ENCODE data around the gene HIPK4.

HIPK4 gene

GRCh38 chr19:40366697-40367561 lies 23.1 kb downstream of the HIPK4 start:
- Mint-ChIP-seq H3K27me3 (ENCODE audit: low read depth, poor library complexity) (peaks cover 7% of the 10 kb centered on the region), H3K4me3 (peak overlapping the region; percentile 86), H3K9me3 (no peaks in the 10 kb centered on the region), H3K4me1 (peaks cover 41% of the 10 kb centered on the region), H3K27ac (peak overlapping the region; percentile 17), H3K36me3 (ENCODE audit: low read depth) (peaks cover 21% of the 10 kb centered on the region)
- peak; percentile 57 for DNase-seq
- TF ChIP-seq CTCF (IDR thresholded peaks at IDR 0.05) = no peak

- Mint-ChIP-seq H3K4me3 (peak overlapping the region; percentile 86), H3K27ac (no peak overlapping the region), H3K9me3 (no peaks in the 10 kb centered on the region), H3K36me3 (ENCODE audit: low read depth) (peaks cover 17% of the 10 kb centered on the region), H3K4me1 (peaks cover 45% of the 10 kb centered on the region), H3K27me3 (ENCODE audit: low read depth, poor library complexity) (peaks cover 7% of the 10 kb centered on the region)
- no peak for TF ChIP-seq CTCF (IDR thresholded peaks at IDR 0.05)
- peak; percentile 94 for DNase-seq
Observed at GRCh38 chr19:40365613-40366401, 24.2 kb downstream of the HIPK4 start.

GRCh38 chr19:40365010-40365409 lies 25.0 kb downstream of the HIPK4 start:
- Mint-ChIP-seq H3K27ac (no peak overlapping the region), H3K4me3 (peak overlapping the region; percentile 86), H3K36me3 (ENCODE audit: low read depth) (peaks cover 11% of the 10 kb centered on the region), H3K9me3 (no peaks in the 10 kb centered on the region), H3K27me3 (ENCODE audit: low read depth, poor library complexity) (peaks cover 7% of the 10 kb centered on the region), H3K4me1 (peaks cover 53% of the 10 kb centered on the region)
- DNase-seq = no peak
- no peak for TF ChIP-seq CTCF (IDR thresholded peaks at IDR 0.05)

DNA sequence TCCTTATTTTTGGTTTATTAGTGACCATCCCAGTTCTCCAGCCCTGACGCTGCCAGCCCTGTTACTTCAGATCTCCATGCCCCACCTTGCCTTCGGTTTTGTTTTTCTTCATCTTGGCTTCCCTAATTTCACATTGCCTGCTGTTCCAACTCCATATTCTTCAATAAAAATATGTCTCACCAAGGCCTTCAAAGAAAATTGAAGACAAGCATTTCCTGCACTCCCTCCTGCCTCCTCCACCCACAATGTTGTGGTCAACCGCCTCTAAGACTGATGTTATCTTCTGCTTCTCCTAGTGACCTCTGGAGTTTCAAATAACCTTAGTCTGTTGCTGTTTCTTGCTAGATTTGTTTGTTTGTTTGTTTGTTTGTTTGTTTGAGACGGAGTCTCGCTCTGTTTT lies 26.9 kb downstream of the HIPK4 start:
- DNase-seq = no peak
- Mint-ChIP-seq H3K9me3 (no peaks in the 10 kb centered on the region), H3K27me3 (ENCODE audit: low read depth, poor library complexity) (peaks cover 7% of the 10 kb centered on the region), H3K4me1 (peaks cover 58% of the 10 kb centered on the region), H3K4me3 (no peak overlapping the region), H3K27ac (peak overlapping the region; percentile 3), H3K36me3 (ENCODE audit: low read depth) (peaks cover 14% of the 10 kb centered on the region)
- TF ChIP-seq CTCF (IDR thresholded peaks at IDR 0.05) = no peak

DNA sequence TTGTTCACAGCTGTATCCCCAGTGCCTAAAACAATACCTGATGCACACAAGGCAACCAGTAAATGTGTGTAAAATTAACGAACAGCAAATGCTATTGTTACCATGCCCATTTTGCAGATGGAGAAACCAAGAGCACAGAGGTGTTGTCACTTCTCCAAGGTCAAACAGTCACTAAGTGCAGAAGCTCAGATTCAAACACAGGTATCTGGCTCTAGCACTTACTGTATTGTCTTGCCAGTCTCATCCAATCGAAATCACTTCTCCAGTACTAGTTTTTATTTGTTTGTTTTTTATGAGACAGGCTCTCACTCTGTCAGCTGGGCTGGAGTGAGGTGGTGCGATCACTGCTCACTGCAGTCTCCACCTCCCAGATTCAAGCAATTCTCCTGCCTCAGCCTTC lies 27.8 kb downstream of the HIPK4 start:
- H3K27ac Mint-ChIP-seq = peak overlapping the region; percentile 29
- DNase-seq = no peak
- no peak overlapping the region for H3K4me3 Mint-ChIP-seq
- TF ChIP-seq CTCF (IDR thresholded peaks at IDR 0.05) = no peak
- peaks cover 59% of the 10 kb centered on the region for H3K4me1 Mint-ChIP-seq
- H3K9me3 Mint-ChIP-seq = no peaks in the 10 kb centered on the region
- peaks cover 7% of the 10 kb centered on the region for H3K27me3 Mint-ChIP-seq (ENCODE audit: low read depth, poor library complexity)
- H3K36me3 Mint-ChIP-seq (ENCODE audit: low read depth) = peaks cover 14% of the 10 kb centered on the region

Measured in nephron progenitor cell (in vitro differentiated cells).